NCI-H82 treated with DMSO at 0.1 percent for 48 hours (cell line): ENCODE measurements around the gene ICOS.
"Not testable (repeated sequence)": the region's sequence is repeated elsewhere in the genome, so short reads cannot be mapped to it uniquely, and the experiment has no call there.

Source experiments
- DNase-seq: peaks from one replicate; lab custom pipeline; 2025; ENCODE audit not compliant: unreplicated experiment; lab: John Stamatoyannopoulos, UW

Gene ICOS

GRCh38 chr2:203916756-203917155 lies 19.8 kb upstream of the ICOS start:
- no peak for DNase-seq

DNA sequence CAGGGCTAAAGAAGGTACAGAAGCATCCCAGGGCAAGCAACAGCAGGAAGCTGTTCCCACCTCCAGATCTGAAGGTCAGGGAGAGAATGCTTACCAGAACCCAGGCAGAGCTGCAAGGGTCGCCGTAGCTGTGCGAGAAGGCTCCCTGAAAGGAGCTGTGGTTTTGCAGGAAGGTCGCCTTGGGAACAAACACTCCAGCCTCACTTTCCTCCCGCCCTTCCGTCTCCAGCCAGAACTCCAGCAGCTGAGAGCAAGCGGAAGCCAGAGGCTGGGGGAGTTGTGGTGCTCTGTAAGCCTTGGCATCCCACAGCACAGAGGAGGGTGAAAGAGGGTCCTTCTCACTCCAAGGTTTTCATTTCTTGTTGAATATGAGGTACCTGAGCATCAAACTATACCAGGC lies 18.3 kb upstream of the ICOS start:
- no peak for DNase-seq

GRCh38 chr2:203918839-203919238 lies 17.7 kb upstream of the ICOS start:
- no peak for DNase-seq

- DNase-seq = no peak
These were observed 10.9 kb upstream of the ICOS start for GRCh38 chr2:203925512-203926158.

GRCh38 chr2:203928849-203929248 lies 7.7 kb upstream of the ICOS start:
- DNase-seq = no peak

GRCh38 chr2:203931262-203931661 lies 5.3 kb upstream of the ICOS start:
- DNase-seq = not testable (repeated sequence)

DNA sequence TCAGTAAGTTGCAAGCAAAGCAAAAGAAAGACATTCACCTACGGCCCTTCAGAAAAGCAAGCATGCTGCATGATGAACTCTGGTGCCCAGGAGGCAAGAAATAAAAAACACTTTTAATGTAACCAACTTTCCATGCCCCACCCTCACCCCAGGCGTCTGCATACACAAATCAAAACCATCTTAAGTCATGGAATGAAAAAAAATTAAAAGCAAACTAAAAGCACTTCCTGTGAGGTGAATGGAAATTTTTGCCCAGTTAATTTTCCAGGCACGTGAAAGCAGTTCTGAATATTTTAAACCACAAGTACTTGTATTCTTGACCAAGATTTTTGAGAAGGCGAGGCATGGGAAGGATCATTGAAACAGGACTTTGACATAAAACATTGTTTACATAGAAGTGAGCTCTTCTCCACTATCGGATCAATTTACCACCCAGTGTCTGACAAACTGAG lies 2.5 kb upstream of the ICOS start:
- no peak for DNase-seq

DNA sequence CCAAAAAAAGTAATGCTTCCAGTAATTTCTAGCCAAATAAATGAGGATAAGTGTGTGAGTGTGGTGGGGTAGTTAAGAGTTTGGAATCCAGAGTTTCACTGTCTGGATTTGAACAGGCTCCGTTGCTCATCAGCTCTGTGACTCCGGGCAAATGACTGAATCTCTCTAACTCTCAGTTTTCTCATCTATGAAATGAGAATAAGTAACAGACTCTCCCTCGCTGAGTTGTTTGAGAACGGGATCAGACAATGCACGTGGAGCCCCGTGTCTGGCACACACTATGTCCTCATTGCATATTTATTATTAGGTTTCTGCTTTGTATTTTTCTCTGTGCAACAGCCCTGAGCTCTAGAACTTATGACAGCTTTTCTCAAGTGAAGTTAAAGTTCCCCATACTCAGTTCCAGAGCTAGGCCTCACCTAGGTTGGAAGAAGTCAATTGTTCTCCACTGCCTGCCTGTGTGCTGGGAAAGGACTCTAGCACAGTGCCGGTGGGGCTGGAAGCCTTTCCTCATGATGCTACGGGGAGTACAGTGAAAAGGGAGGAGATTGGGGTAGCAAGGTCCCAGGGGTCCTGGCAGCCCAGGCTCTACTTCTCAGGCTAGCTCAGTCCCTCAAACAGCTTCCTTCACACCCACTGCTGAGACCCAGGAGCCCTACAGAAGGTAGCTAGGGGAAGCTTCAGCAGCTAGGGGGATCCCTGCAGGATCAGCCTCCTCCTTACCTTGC lies 1.7 kb upstream of the ICOS start:
- no peak for DNase-seq

DNA sequence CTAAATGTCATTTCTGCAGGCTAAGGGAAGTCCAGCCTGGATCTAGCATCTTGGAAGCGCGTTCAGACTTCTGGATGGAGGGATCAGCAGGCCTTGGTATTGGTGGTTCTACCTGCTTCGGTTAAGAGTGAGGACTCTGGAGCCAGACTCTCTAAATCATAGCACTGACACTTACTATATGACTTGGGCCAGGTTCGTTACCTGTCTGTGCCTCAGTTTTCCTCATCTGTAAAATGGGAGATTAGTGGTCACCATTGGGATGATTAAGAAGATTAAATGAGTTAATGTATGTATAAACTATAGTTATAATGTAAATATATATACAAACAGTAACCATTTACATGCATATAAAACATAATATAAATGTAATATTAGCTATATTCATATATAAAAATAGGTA lies 995 bp upstream of the ICOS start:
- no peak for DNase-seq

GRCh38 chr2:203936949-203937348 lies 386 bp downstream of the ICOS start:
- DNase-seq = no peak

- DNase-seq = no peak
These were observed 1.2 kb downstream of the ICOS start for GRCh38 chr2:203937788-203938187.

GRCh38 chr2:203940039-203940438 lies 3.5 kb downstream of the ICOS start:
- no peak for DNase-seq

DNA sequence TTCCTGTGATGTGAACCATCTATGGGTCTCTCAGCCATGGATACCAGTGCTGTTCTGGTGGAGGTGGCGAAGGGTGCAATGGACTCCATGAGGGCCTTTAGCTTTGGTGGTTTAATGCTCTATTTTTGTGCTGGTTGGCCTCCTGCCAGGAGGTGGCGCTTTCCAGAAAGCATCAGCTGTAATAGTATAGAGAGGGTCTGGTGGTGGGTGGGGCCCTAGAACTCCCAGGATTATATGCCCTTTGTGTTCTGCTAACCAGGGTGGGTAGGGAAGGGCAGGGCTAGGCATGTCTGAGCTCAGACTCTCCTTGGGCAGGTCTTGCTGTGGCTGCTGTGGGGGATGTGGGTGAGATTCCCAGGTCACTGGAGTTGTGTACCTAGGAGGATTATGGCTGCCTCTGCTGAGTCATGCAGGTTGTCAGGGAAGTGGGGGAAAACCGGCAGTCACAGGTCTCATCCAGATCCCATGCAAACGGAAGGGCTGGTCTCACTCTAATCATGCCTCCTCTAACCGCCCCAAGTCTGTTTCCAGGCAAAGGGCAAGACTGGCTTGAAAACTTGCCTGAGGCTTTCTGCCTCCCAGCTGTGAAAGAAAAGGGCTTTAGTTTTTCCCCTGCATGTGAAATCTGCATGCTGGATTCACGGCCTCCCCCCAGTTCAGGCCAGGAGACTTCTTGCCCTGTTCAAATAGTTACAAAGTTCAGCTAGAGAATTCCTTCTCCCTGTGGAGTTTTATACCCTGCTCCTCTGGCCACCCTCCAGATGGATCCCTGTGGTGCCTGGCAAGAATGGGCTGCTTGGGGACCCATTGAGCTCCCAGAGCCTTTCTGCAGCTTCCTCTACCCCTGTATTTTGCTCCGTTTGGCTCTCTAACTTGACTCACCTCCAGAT lies 7.2 kb downstream of the ICOS start:
- not testable (repeated sequence) for DNase-seq

GRCh38 chr2:203948733-203949132 lies 12.2 kb downstream of the ICOS start:
- no peak for DNase-seq

- DNase-seq = no peak
These were observed 12.7 kb downstream of the ICOS start for GRCh38 chr2:203949228-203949627.

DNA sequence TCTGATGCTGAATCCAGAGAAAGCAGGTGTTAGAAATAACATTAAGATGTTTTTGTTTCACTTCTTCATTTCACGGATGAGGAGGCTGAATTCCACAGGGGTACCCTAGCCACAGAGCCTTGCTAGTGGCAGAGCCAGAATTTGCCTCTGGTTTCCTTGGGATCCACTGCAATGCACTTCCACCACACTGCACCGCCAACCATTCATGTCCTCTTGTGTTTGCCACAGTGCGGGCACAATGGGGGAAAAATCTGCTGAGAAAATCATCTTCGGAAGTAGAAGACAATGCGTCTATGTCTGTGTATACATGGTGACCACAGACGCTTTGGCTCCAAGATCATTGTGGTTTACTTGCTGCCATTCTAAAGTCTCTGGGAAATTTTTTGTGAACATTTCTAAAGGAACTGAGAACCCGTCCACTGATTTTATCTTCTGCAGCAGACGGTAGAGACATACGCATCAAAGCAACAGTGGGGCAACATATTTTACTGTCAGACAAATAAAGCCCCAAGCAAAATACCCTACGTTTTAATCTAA lies 14.9 kb downstream of the ICOS start:
- no peak for DNase-seq

GRCh38 chr2:203959265-203959664 lies 22.7 kb downstream of the ICOS start:
- no peak for DNase-seq

GRCh38 chr2:203959672-203960071 lies 23.1 kb downstream of the ICOS start:
- DNase-seq = no peak

DNA sequence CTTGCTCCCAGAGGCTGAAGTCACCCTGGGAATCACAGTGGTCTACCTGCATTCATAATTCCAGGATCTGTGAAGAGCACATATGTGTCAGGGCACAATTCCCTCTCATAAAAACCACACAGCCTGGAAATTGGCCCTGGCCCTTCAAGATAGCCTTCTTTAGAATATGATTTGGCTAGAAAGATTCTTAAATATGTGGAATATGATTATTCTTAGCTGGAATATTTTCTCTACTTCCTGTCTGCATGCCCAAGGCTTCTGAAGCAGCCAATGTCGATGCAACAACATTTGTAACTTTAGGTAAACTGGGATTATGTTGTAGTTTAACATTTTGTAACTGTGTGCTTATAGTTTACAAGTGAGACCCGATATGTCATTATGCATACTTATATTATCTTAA lies 24.2 kb downstream of the ICOS start:
- DNase-seq = no peak

DNA sequence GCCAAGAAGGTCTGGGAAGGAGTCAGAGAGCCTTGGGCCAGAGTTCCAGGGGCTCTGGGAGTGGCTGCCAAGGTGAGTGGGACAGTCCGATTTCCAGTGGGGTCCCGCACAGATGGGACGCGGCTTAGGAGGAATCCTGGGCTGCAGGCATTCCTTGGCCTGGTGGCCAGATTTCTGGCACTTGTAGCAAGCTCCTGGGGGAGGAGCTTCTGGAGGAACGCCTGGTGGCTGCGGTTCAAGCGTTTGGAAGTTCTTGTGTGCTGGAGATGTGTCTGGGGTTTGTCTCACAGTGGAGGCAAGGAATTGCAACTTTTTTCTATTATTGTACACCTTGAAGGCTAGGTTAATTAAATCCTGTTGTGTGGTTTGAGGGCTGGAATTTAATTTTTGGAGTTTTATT lies 28.6 kb downstream of the ICOS start:
- DNase-seq = not testable (repeated sequence)

DNA sequence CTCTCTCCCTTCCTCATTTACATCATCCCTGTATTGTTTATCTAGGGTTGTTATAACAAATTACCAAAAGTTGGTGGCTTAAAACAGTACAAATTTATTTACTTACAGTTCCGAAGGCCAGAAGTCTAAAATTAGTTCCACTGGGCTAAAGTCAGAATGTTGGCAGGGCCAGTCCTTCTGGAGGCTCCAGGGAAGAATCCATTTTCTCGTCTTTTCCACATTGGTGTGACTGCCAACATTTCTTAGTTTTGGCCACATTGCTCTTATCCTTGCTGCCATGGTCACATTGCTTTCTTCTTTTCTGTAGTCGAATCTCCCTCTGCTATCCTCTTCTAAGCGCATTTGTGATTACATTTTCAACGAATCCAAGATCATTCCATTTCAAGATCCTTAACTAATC lies 34.7 kb downstream of the ICOS start:
- DNase-seq = no peak
